ENCODE data around the gene TFPI. TPM values are rescaled to one million over a fixed set of nuclear protein-coding genes. Genes with fewer than 3 reads are reported as not detected.

The TFPI gene
- total RNA-seq, 1 donor from 2014 or later, result 56.6 TPM

- H3K27ac Mint-ChIP-seq (ENCODE audit: unreplicated experiment), result no peak overlapping the region
Observed at GRCh38 chr2:187475499-187476248, 78.6 kb downstream of the TFPI start.

GRCh38 chr2:187470698-187471097, 83.5 kb downstream of the TFPI start:
- H2AFZ ChIP-seq (ENCODE audit: low read depth, low read length), result no peak overlapping the region
- H3K4me1 Mint-ChIP-seq (ENCODE audit: low read depth, unreplicated experiment), result peaks cover 3% of the 10 kb centered on the region

More at GRCh38 chr2:187475499-187476248, 78.6 kb downstream of the TFPI start:
- H3K27me3 Mint-ChIP-seq (ENCODE audit: low read depth, unreplicated experiment), result no peaks in the 10 kb centered on the region
- TF ChIP-seq, protein P1, sequence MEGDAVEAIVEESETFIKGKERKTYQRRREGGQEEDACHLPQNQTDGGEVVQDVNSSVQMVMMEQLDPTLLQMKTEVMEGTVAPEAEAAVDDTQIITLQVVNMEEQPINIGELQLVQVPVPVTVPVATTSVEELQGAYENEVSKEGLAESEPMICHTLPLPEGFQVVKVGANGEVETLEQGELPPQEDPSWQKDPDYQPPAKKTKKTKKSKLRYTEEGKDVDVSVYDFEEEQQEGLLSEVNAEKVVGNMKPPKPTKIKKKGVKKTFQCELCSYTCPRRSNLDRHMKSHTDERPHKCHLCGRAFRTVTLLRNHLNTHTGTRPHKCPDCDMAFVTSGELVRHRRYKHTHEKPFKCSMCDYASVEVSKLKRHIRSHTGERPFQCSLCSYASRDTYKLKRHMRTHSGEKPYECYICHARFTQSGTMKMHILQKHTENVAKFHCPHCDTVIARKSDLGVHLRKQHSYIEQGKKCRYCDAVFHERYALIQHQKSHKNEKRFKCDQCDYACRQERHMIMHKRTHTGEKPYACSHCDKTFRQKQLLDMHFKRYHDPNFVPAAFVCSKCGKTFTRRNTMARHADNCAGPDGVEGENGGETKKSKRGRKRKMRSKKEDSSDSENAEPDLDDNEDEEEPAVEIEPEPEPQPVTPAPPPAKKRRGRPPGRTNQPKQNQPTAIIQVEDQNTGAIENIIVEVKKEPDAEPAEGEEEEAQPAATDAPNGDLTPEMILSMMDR (IDR thresholded peaks at IDR 0.05; ENCODE audit: insufficient read depth, low read depth, low read length), result no peak
- no peak overlapping the region for H3K4me3 Mint-ChIP-seq (ENCODE audit: unreplicated experiment)
- Histone ChIP-seq H4K20me1 (ENCODE audit: insufficient read depth, low read length) (no peaks in the 10 kb centered on the region), H3K4me1 (ENCODE audit: insufficient read depth, low read length) (no peaks in the 10 kb centered on the region), H3K27me3 (ENCODE audit: insufficient read depth, low read length) (no peaks in the 10 kb centered on the region), H3K4me2 (ENCODE audit: low read length) (no peak overlapping the region), H3K4me3 (ENCODE audit: insufficient read depth, low read depth, low read length) (no peak overlapping the region), H3K36me3 (ENCODE audit: insufficient read depth, low read length) (peaks cover 17% of the 10 kb centered on the region), H3K27ac (ENCODE audit: low read depth, low read length) (no peak overlapping the region), H3K79me2 (ENCODE audit: insufficient read depth, low read length) (no peaks in the 10 kb centered on the region), H2AFZ (ENCODE audit: low read depth, low read length) (no peak overlapping the region), H3K9me3 (ENCODE audit: insufficient read depth, low read depth, low read length) (no peaks in the 10 kb centered on the region), H3K9ac (ENCODE audit: low read length) (no peak overlapping the region)
- H3K36me3 Mint-ChIP-seq (ENCODE audit: low read depth, unreplicated experiment), result no peaks in the 10 kb centered on the region
- peaks cover 4% of the 10 kb centered on the region for H3K4me1 Mint-ChIP-seq (ENCODE audit: low read depth, unreplicated experiment)
- FAIRE-seq (no peak), DNase-seq (ENCODE audit: low read depth) (peak; percentile 59)
- H3K9me3 Mint-ChIP-seq (ENCODE audit: unreplicated experiment), result no peaks in the 10 kb centered on the region

DNA sequence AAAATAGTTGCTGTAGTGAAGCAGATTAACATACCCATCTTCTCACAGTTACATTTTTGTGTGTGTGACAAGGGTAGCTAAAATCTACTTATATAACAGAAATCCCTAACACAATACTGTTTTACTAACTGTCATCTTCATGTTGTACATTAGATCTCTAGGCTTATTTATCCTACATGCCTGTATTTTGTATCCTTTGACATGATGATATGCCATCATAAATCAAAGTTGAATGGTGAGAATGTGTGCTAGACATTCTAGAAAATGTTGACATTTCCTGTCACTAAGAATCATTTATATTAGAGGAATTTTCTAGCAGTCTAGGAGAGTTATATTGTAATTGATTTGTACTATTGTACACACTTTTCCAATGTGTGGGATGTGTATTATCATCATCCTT, 84.7 kb downstream of the TFPI start:
- no peak overlapping the region for H2AFZ ChIP-seq (ENCODE audit: low read depth, low read length)
- no peak overlapping the region for H3K4me3 Mint-ChIP-seq (ENCODE audit: unreplicated experiment)
- no peaks in the 10 kb centered on the region for H3K4me1 ChIP-seq (ENCODE audit: insufficient read depth, low read length)
- H3K27me3 Mint-ChIP-seq (ENCODE audit: low read depth, unreplicated experiment), result no peaks in the 10 kb centered on the region
- no peaks in the 10 kb centered on the region for H4K20me1 ChIP-seq (ENCODE audit: insufficient read depth, low read length)
- H3K36me3 Mint-ChIP-seq (ENCODE audit: low read depth, unreplicated experiment), result no peaks in the 10 kb centered on the region
- H3K9me3 ChIP-seq (ENCODE audit: insufficient read depth, low read depth, low read length), result no peaks in the 10 kb centered on the region
- no peak overlapping the region for H3K4me2 ChIP-seq (ENCODE audit: low read length)
- H3K27ac Mint-ChIP-seq (ENCODE audit: unreplicated experiment), result no peak overlapping the region
- no peaks in the 10 kb centered on the region for H3K79me2 ChIP-seq (ENCODE audit: insufficient read depth, low read length)
- H3K4me1 Mint-ChIP-seq (ENCODE audit: low read depth, unreplicated experiment), result peaks cover 2% of the 10 kb centered on the region
- peak; percentile 17 for FAIRE-seq
- H3K27me3 ChIP-seq (ENCODE audit: insufficient read depth, low read length), result no peaks in the 10 kb centered on the region
- no peaks in the 10 kb centered on the region for H3K9me3 Mint-ChIP-seq (ENCODE audit: unreplicated experiment)
- no peak for DNase-seq (ENCODE audit: low read depth)
- H3K9ac ChIP-seq (ENCODE audit: low read length), result no peak overlapping the region
- peaks cover 5% of the 10 kb centered on the region for H3K36me3 ChIP-seq (ENCODE audit: insufficient read depth, low read length)
- no peak overlapping the region for H3K27ac ChIP-seq (ENCODE audit: low read depth, low read length)
- TF ChIP-seq, protein P1 (IDR thresholded peaks at IDR 0.05; ENCODE audit: insufficient read depth, low read depth, low read length), result no peak
- no peak for TF ChIP-seq EZH2 (IDR thresholded peaks at IDR 0.05; ENCODE audit: insufficient read depth, low read length)
- no peak overlapping the region for H3K4me3 ChIP-seq (ENCODE audit: insufficient read depth, low read depth, low read length)

More at GRCh38 chr2:187470698-187471097, 83.5 kb downstream of the TFPI start:
- no peak overlapping the region for H3K4me3 ChIP-seq (ENCODE audit: insufficient read depth, low read depth, low read length)
- FAIRE-seq (no peak), DNase-seq (ENCODE audit: low read depth) (no peak)
- Mint-ChIP-seq H3K9me3 (ENCODE audit: unreplicated experiment) (no peaks in the 10 kb centered on the region), H3K27me3 (ENCODE audit: low read depth, unreplicated experiment) (no peaks in the 10 kb centered on the region), H3K4me3 (ENCODE audit: unreplicated experiment) (no peak overlapping the region), H3K36me3 (ENCODE audit: low read depth, unreplicated experiment) (no peaks in the 10 kb centered on the region), H3K27ac (ENCODE audit: unreplicated experiment) (no peak overlapping the region)
- no peaks in the 10 kb centered on the region for H3K27me3 ChIP-seq (ENCODE audit: insufficient read depth, low read length)
- TF ChIP-seq, protein P1 (IDR thresholded peaks at IDR 0.05; ENCODE audit: insufficient read depth, low read depth, low read length), result no peak
- TF ChIP-seq EZH2 (IDR thresholded peaks at IDR 0.05; ENCODE audit: insufficient read depth, low read length), result no peak
- H3K27ac ChIP-seq (ENCODE audit: low read depth, low read length), result no peak overlapping the region
- no peak overlapping the region for H3K4me2 ChIP-seq (ENCODE audit: low read length)
- H3K9ac ChIP-seq (ENCODE audit: low read length), result no peak overlapping the region
- no peaks in the 10 kb centered on the region for H3K4me1 ChIP-seq (ENCODE audit: insufficient read depth, low read length)
- H3K36me3 ChIP-seq (ENCODE audit: insufficient read depth, low read length), result peaks cover 7% of the 10 kb centered on the region
- H4K20me1 ChIP-seq (ENCODE audit: insufficient read depth, low read length), result no peaks in the 10 kb centered on the region
- no peaks in the 10 kb centered on the region for H3K79me2 ChIP-seq (ENCODE audit: insufficient read depth, low read length)
- H3K9me3 ChIP-seq (ENCODE audit: insufficient read depth, low read depth, low read length), result no peaks in the 10 kb centered on the region
